DMS153 treated with DMSO at 0.1 percent for 48 hours (cell line): ENCODE data around the gene GTF2IRD1.
"Not testable (repeated sequence)": the region's sequence is repeated elsewhere in the genome, so short reads cannot be mapped to it uniquely, and the experiment has no call there.

ENCODE experiments used
- DNase-seq: peaks from one replicate; lab custom pipeline; 2025; ENCODE audit not compliant: unreplicated experiment; lab: John Stamatoyannopoulos, UW

GTF2IRD1 gene

GRCh38 chr7:74554178-74554577, 100.5 kb downstream of the GTF2IRD1 start:
- no peak for DNase-seq

GRCh38 chr7:74560086-74560719, 106.5 kb downstream of the GTF2IRD1 start:
- DNase-seq = no peak

- DNase-seq = no peak
Measured at GRCh38 chr7:74561898-74562613, 108.3 kb downstream of the GTF2IRD1 start.

GRCh38 chr7:74563639-74564038, 109.9 kb downstream of the GTF2IRD1 start:
- not testable (repeated sequence) for DNase-seq

- no peak for DNase-seq
Measured at GRCh38 chr7:74567318-74567668, 113.6 kb downstream of the GTF2IRD1 start.

- DNase-seq = no peak
Measured at GRCh38 chr7:74568658-74569057, 115.0 kb downstream of the GTF2IRD1 start.

- no peak for DNase-seq
Measured at GRCh38 chr7:74569501-74570075, 115.9 kb downstream of the GTF2IRD1 start.

GRCh38 chr7:74570533-74571156, 116.9 kb downstream of the GTF2IRD1 start:
- no peak for DNase-seq

- no peak for DNase-seq
Measured at GRCh38 chr7:74572301-74572979, 118.7 kb downstream of the GTF2IRD1 start.

GRCh38 chr7:74573512-74573911, 119.8 kb downstream of the GTF2IRD1 start:
- DNase-seq = no peak

- no peak for DNase-seq
Measured at GRCh38 chr7:74575083-74575784, 121.5 kb downstream of the GTF2IRD1 start.

GRCh38 chr7:74575811-74576210, 122.1 kb downstream of the GTF2IRD1 start:
- no peak for DNase-seq

GRCh38 chr7:74579800-74580685, 126.3 kb downstream of the GTF2IRD1 start:
- DNase-seq = no peak

GRCh38 chr7:74581916-74582440, 128.3 kb downstream of the GTF2IRD1 start:
- no peak for DNase-seq

GRCh38 chr7:74582447-74583039, 128.8 kb downstream of the GTF2IRD1 start:
- DNase-seq = no peak

- DNase-seq = no peak
Measured at GRCh38 chr7:74583630-74584029, 129.9 kb downstream of the GTF2IRD1 start.

- DNase-seq = no peak
Measured at GRCh38 chr7:74584160-74584954, 130.7 kb downstream of the GTF2IRD1 start.

- no peak for DNase-seq
Measured at GRCh38 chr7:74585844-74586243, 132.1 kb downstream of the GTF2IRD1 start.
